Loucy (cell line): Measurements from ENCODE around the gene CHST10.

Experiments used
- H2AFZ ChIP-seq: fragments of 200-600 bp; sonication (generic); 2 replicates; pipeline ENCODE4 v1.6.0; 2016; ENCODE audit warnings: antibody characterized with exemption, mild to moderate bottlenecking, low read length, moderate library complexity
- H3F3A ChIP-seq: fragments of 200-600 bp; 2 replicates; pipeline ENCODE4 v1.6.0; 2016; ENCODE audit warnings: antibody characterized with exemption, low read depth, mild to moderate bottlenecking
- H3K27me3 ChIP-seq: fragments of 200-600 bp; sonication (generic); 2 replicates; pipeline ENCODE4 v1.6.1; 2014; ENCODE audit warnings: low read length, mild to moderate bottlenecking; ENCODE audit not compliant: insufficient read depth, poor library complexity, severe bottlenecking
- H3K36me3 ChIP-seq: fragments of 200-600 bp; sonication (generic); 2 replicates; pipeline ENCODE4 v1.6.1; 2016; ENCODE audit warnings: low read length; ENCODE audit not compliant: insufficient read depth
- H3K4me1 ChIP-seq: fragments of 200-600 bp; sonication (generic); 2 replicates; pipeline ENCODE4 v1.5.1; 2014; ENCODE audit warnings: low read length, mild to moderate bottlenecking; ENCODE audit not compliant: insufficient read depth, poor library complexity, severe bottlenecking
- H3K4me2 ChIP-seq: fragments of 200-600 bp; sonication (generic); 2 replicates; pipeline ENCODE4 v1.6.0; 2014; ENCODE audit warnings: antibody characterized with exemption, low read length, low read depth, mild to moderate bottlenecking; ENCODE audit not compliant: poor library complexity, severe bottlenecking
- H3K4me3 ChIP-seq: fragments of 200-600 bp; sonication (generic); 2 replicates; pipeline ENCODE4 v1.5.1; 2014; ENCODE audit warnings: low read length, mild to moderate bottlenecking, mixed read lengths; ENCODE audit not compliant: poor library complexity, severe bottlenecking
- H3K79me2 ChIP-seq: fragments of 200-600 bp; sonication (generic); 2 replicates; pipeline ENCODE4 v1.6.1; 2014; ENCODE audit warnings: low read length; ENCODE audit not compliant: insufficient read depth
- H3K9ac ChIP-seq: fragments of 200-600 bp; sonication (generic); 2 replicates; pipeline ENCODE4 v1.6.0; 2014; ENCODE audit warnings: mild to moderate bottlenecking, low read depth, low read length, moderate library complexity; ENCODE audit not compliant: poor library complexity, severe bottlenecking
- H3K9me2 ChIP-seq: fragments of 200-600 bp; sonication (generic); replicated peaks from 2 replicates; pipeline ENCODE4 v1.6.1; 2016; ENCODE audit warnings: low read depth, low read length, mixed read lengths
- H3K9me3 ChIP-seq: fragments of 200-600 bp; sonication (generic); 2 replicates; pipeline ENCODE4 v1.6.1; 2014; ENCODE audit warnings: mild to moderate bottlenecking, antibody characterized with exemption, low read length, low read depth; ENCODE audit not compliant: insufficient read depth
- H4K20me1 ChIP-seq: fragments of 200-600 bp; sonication (generic); 2 replicates; pipeline ENCODE4 v1.6.0; 2014; ENCODE audit warnings: antibody characterized with exemption, low read length, mild to moderate bottlenecking; ENCODE audit not compliant: insufficient read depth, poor library complexity, severe bottlenecking
- EZH2phosphoT487 ChIP-seq: fragments of 200-600 bp; IDR thresholded peaks from 2 replicates; pipeline ENCODE4 v1.6.1; 2018; ENCODE audit warnings: antibody characterized with exemption, mild to moderate bottlenecking, moderate library complexity, borderline replicate concordance
- TF ChIP-seq, protein P1 (sequence below): fragments of 200-600 bp; sonication (generic); conservative IDR thresholded peaks from 2 replicates; pipeline ENCODE4 v1.5.1; 2014; ENCODE audit warnings: mild to moderate bottlenecking, antibody characterized with exemption, low read length

The CHST10 gene

DNA sequence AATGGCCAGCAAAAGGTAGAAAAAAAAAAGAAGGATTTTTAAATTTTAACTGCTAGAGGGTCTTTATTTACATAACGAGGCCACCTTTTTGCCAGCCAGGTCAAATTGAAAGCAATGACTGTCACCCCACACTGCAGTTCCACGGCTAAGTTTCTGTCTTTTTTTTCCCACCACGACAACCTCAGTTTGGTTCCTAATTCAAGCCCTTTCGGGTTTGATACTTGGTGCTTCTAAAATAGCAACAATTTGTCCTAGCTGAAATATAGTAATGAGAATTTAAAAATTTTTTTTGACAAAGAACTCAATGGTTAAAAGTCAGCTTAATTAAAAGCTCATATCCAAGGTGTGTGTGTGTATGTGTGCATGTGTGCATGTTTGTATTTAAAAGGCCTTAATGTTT lies 36.4 kb upstream of the CHST10 start:
- Histone ChIP-seq H3K36me3 (no peaks in the 10 kb centered on the region), H3K27me3 (no peaks in the 10 kb centered on the region), H3K79me2 (no peaks in the 10 kb centered on the region), H4K20me1 (no peaks in the 10 kb centered on the region), H3K4me1 (no peaks in the 10 kb centered on the region), H3F3A (no peaks in the 10 kb centered on the region), H3K9me3 (peaks cover 12% of the 10 kb centered on the region), H3K4me2 (no peak overlapping the region), H2AFZ (no peak overlapping the region), H3K9ac (no peak overlapping the region), H3K4me3 (no peak overlapping the region), H3K9me2 (no peaks in the 10 kb centered on the region)
- TF ChIP-seq, protein P1, sequence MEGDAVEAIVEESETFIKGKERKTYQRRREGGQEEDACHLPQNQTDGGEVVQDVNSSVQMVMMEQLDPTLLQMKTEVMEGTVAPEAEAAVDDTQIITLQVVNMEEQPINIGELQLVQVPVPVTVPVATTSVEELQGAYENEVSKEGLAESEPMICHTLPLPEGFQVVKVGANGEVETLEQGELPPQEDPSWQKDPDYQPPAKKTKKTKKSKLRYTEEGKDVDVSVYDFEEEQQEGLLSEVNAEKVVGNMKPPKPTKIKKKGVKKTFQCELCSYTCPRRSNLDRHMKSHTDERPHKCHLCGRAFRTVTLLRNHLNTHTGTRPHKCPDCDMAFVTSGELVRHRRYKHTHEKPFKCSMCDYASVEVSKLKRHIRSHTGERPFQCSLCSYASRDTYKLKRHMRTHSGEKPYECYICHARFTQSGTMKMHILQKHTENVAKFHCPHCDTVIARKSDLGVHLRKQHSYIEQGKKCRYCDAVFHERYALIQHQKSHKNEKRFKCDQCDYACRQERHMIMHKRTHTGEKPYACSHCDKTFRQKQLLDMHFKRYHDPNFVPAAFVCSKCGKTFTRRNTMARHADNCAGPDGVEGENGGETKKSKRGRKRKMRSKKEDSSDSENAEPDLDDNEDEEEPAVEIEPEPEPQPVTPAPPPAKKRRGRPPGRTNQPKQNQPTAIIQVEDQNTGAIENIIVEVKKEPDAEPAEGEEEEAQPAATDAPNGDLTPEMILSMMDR = no peak
- no peak for TF ChIP-seq EZH2phosphoT487

DNA sequence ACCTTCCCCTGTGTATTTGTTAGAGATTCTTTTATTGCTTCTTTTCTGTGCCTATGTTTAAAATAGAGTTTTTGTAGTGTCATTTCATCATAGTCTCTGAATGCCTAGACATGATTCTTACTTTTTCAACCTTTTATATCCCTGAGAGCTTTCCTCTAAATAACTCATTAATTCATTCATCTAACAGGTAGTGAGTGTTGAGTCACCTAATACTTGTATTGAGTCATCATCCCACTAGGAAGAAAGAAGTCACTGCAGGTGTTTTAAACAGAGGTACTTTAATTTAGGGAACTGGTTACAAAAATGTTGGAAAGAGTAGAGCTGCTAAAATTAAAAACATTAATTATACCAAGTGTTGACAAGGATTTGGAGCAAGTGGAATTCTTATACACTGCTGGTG lies 34.3 kb upstream of the CHST10 start:
- no peak overlapping the region for H2AFZ ChIP-seq
- H3K4me2 ChIP-seq = no peak overlapping the region
- no peaks in the 10 kb centered on the region for H3K36me3 ChIP-seq
- H3K4me3 ChIP-seq = no peak overlapping the region
- H3K79me2 ChIP-seq = no peaks in the 10 kb centered on the region
- H3K9me3 ChIP-seq = peaks cover 6% of the 10 kb centered on the region
- no peaks in the 10 kb centered on the region for H3F3A ChIP-seq
- TF ChIP-seq, protein P1 = no peak
- no peak for TF ChIP-seq EZH2phosphoT487
- H3K4me1 ChIP-seq = no peaks in the 10 kb centered on the region
- H3K27me3 ChIP-seq = no peaks in the 10 kb centered on the region
- H3K9me2 ChIP-seq = no peaks in the 10 kb centered on the region
- no peak overlapping the region for H3K9ac ChIP-seq
- no peaks in the 10 kb centered on the region for H4K20me1 ChIP-seq

DNA sequence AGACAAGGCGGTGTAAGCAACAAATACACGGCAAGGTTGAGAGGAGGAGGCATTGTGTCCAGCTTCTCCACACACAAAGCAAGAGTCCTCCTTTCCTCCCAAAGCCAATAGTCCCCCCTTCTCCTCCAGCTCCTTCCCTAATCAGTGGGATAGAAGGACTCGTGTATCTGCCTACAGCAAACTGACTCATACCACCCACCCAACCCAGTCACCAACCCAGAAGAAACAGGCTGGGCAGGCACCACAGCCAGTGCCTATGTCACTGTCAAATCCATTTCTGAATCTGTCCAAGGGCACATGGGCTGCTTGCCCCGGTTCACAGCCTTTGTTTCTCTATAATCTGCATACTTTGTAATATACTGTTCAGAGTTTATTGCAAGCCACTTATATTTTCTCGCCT lies 33.6 kb upstream of the CHST10 start:
- no peak overlapping the region for H3K4me2 ChIP-seq
- H3K27me3 ChIP-seq = no peaks in the 10 kb centered on the region
- H3F3A ChIP-seq = no peaks in the 10 kb centered on the region
- no peak overlapping the region for H2AFZ ChIP-seq
- H3K9me3 ChIP-seq = peaks cover 4% of the 10 kb centered on the region; the same call in 1 of the 2 replicates
- no peak overlapping the region for H3K4me3 ChIP-seq
- H3K9me2 ChIP-seq = no peaks in the 10 kb centered on the region
- no peaks in the 10 kb centered on the region for H3K79me2 ChIP-seq
- no peak overlapping the region for H3K9ac ChIP-seq
- H4K20me1 ChIP-seq = no peaks in the 10 kb centered on the region
- no peaks in the 10 kb centered on the region for H3K4me1 ChIP-seq
- TF ChIP-seq EZH2phosphoT487 = no peak
- TF ChIP-seq, protein P1 = no peak
- no peaks in the 10 kb centered on the region for H3K36me3 ChIP-seq
